HEK293T (cell line): ENCODE data around the gene DAG1.

Source experiments
- BHLHE40 ChIP-seq: fragments of 450-650 bp; IDR thresholded peaks from 2 replicates; pipeline ENCODE4 v1.6.1; 2016; ENCODE audit warnings: mild to moderate bottlenecking, moderate library complexity, borderline replicate concordance
- CTBP1 ChIP-seq: fragments of 450-650 bp; IDR thresholded peaks from 2 replicates; pipeline ENCODE4 v1.6.1; 2016; ENCODE audit warnings: borderline replicate concordance
- FOXA1 ChIP-seq: fragments of 450-650 bp; IDR thresholded peaks from 2 replicates; pipeline ENCODE4 v1.6.1; 2016; ENCODE audit warnings: mild to moderate bottlenecking
- FOXK2 ChIP-seq: fragments of 450-650 bp; IDR thresholded peaks from 2 replicates; pipeline ENCODE4 v1.6.1; 2016; ENCODE audit warnings: mild to moderate bottlenecking
- FOXM1 ChIP-seq: fragments of 450-650 bp; IDR thresholded peaks from 2 replicates; pipeline ENCODE4 v1.6.1; 2017; ENCODE audit warnings: mild to moderate bottlenecking, borderline replicate concordance
- HDGF ChIP-seq: fragments of 450-650 bp; IDR thresholded peaks from 2 replicates; pipeline ENCODE4 v1.6.1; 2017; ENCODE audit warnings: antibody characterized with exemption, borderline replicate concordance
- L3MBTL2 ChIP-seq: fragments of 450-650 bp; conservative IDR thresholded peaks from 2 replicates; pipeline ENCODE4 v1.6.1; 2016; ENCODE audit warnings: mild to moderate bottlenecking
- LEF1 ChIP-seq: fragments of 450-650 bp; IDR thresholded peaks from 2 replicates; pipeline ENCODE4 v1.6.1; 2017; ENCODE audit warnings: mild to moderate bottlenecking, borderline replicate concordance
- PKNOX1 ChIP-seq: fragments of 450-650 bp; IDR thresholded peaks from 2 replicates; pipeline ENCODE4 v1.6.1; 2016
- SP1 ChIP-seq: fragments of 450-650 bp; IDR thresholded peaks from 2 replicates; pipeline ENCODE4 v1.6.1; 2017
- TARDBP ChIP-seq: fragments of 450-650 bp; IDR thresholded peaks from 2 replicates; pipeline ENCODE4 v1.6.1; 2016
- ZNF384 ChIP-seq: fragments of 450-650 bp; IDR thresholded peaks from 2 replicates; pipeline ENCODE4 v1.6.1; 2016

- TF ChIP-seq TARDBP: no peak
- no peak for TF ChIP-seq PKNOX1
- TF ChIP-seq HDGF: no peak
- no peak for TF ChIP-seq FOXA1
- no peak for TF ChIP-seq SP1
- TF ChIP-seq FOXK2: no peak
- no peak for TF ChIP-seq FOXM1
- TF ChIP-seq CTBP1: no peak
- TF ChIP-seq BHLHE40: no peak
- TF ChIP-seq LEF1: no peak
- TF ChIP-seq L3MBTL2: no peak
- TF ChIP-seq ZNF384: no peak
Observed at GRCh38 chr3:49552087-49552486, 82.0 kb downstream of the DAG1 start.
